Heart left ventricle (tissue), 13 donors: ENCODE results near the gene TESK1.

Experiments
- POLR2A ChIP-seq, 2 donors: fragments of 450-650 bp; IDR thresholded peaks; one replicate each; pipeline ENCODE4 v1.6.1; 2017; ENCODE audit warnings: antibody characterized with exemption in 2 of 2, mild to moderate bottlenecking in 2 of 2, moderate library complexity in 2 of 2
- TF ChIP-seq, protein P1 (sequence below), 12 donors: fragments of 200-600 bp; sonication (generic) in 4 of 12; IDR thresholded peaks; one replicate each; pipeline versions ENCODE4 v1.5.0 to v1.8.0; 2018 to 2022; ENCODE audit warnings: antibody characterized with exemption in 12 of 12, mild to moderate bottlenecking in 5 of 12
- donor health status: ischemic (EF 13 %, LVEDD 7.1; RV severe dilation, severe dysfunction).
- donor health status: DM: no; HTN: yes; CAD: no.
- donor health status: DM: no; HTN: no; CAD: no.
- donor health status: ischemic (EF 25% LVEDD 6.9; RV normal size, moderate dysfunction).
- donor health status: ischemic (EF 25% LVEDD 5.7; RV mildly dilated, moderate dysfunction).
- donor health status: ischemic (EF 35%, LVEDD 5.7; RV mildly dilated, moderate dysfunction).
- donor health status: nonischemic (EF 11% LVEDD 7.7; RV severe dilation, severe dysfunction).
- donor health status: DM: yes; HTN: yes; CAD: no.
- donor health status: PGD.
- donor health status: ischemic (EF 29% LVEDD 5.4; RV normal size, mild dysfunction).
- donor health status: nonischemic (EF 23%, LVEDD 6.1; RV moderate dilation, normal function).

DNA sequence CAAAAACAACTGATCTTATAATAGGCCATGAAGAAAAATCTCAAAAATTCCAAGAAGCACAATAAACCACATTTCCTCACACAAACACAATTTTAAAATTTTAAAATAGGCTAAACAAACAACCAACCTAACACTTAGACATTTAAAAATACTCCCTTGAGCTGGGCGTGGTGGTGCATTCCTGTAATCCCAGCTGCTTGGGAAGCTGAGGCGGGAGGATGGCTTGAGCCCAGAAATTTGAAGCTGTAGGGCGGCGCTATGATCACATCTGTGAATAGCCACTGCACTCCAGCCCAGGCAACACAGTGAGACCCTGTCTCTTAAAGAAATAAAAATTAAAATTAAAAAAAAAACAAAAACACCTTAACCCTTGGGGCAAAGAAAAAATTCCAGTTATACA is 36.9 kb upstream of the TESK1 start:
- TF ChIP-seq, protein P1, sequence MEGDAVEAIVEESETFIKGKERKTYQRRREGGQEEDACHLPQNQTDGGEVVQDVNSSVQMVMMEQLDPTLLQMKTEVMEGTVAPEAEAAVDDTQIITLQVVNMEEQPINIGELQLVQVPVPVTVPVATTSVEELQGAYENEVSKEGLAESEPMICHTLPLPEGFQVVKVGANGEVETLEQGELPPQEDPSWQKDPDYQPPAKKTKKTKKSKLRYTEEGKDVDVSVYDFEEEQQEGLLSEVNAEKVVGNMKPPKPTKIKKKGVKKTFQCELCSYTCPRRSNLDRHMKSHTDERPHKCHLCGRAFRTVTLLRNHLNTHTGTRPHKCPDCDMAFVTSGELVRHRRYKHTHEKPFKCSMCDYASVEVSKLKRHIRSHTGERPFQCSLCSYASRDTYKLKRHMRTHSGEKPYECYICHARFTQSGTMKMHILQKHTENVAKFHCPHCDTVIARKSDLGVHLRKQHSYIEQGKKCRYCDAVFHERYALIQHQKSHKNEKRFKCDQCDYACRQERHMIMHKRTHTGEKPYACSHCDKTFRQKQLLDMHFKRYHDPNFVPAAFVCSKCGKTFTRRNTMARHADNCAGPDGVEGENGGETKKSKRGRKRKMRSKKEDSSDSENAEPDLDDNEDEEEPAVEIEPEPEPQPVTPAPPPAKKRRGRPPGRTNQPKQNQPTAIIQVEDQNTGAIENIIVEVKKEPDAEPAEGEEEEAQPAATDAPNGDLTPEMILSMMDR (IDR thresholded peaks at IDR 0.05): no peak
- no peak for TF ChIP-seq POLR2A (IDR thresholded peaks at IDR 0.05)
